Measurements from ENCODE around the gene CBX7. TPM values are rescaled to one million over a fixed set of nuclear protein-coding genes. Genes with fewer than 3 reads are reported as not detected.

Gene CBX7
- total and polyA plus RNA-seq, 4 donors: 2.2 to 21.8 (median 14.9) TPM

DNA sequence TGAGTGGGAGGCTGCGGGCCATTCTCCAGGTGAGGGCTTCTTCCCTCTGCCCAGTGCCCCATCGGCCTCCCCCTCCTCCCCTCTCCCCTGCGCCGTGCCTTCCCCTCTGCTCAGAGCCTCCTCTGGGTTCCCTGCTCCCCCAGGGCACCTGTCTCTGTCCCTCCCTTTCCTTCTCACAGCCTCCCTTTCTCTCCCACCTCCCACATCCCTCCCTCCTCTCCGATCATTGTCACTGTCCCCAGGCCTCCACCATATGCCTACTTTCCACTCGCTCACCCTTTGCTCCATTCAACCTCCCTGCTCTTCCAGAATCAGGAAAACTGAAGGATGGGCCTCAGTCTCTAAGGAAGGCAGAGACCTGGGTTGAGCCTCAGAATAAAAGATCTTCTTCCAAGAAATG is 65.4 kb downstream of the CBX7 start (continued):
- TF ChIP-seq ZBTB33 (IDR thresholded peaks at IDR 0.05): no peak

DNA sequence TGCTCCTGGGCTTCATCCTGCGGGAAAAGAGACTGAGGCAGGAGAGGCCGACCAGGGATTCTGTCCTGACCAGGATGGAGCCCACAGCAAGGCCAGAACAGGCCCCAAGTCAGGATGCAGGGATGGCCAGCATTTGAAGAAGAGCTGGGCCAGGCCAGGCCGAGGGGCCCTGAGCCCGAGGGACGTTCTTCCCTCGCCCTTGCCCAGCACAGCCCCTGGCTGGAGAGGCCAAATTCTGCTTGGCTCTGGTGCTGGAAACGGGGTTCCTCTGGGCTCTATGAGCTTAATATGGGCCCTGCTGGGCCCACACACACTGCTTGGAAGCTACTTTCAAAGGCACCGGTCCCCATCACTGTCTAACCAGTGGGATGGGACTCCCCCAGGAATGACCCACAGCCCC is 67.8 kb downstream of the CBX7 start:
- Histone ChIP-seq H3K27me3 (ENCODE audit: control insufficient read depth in 4 of 4, insufficient read depth in 4 of 4, low read length in 3 of 4) (no peaks in the 10 kb centered on the region), H3K36me3 (ENCODE audit: control insufficient read depth in 4 of 4, insufficient read depth in 3 of 4, low read depth in 1 of 4, low read length in 3 of 4) (no peaks in the 10 kb centered on the region), H3K9ac (ENCODE audit: low read depth in 1 of 2, low read length in 2 of 2) (no peak overlapping the region), H3K4me3 (ENCODE audit: low read depth in 1 of 3, low read length in 3 of 3) (no peak overlapping the region), H3K9me3 (ENCODE audit: control insufficient read depth in 4 of 4, low read length in 3 of 4) (no peaks in the 10 kb centered on the region), H3K27ac (ENCODE audit: low read depth in 1 of 2, low read length in 2 of 2) (no peak overlapping the region), H3K4me1 (ENCODE audit: control insufficient read depth in 4 of 4, insufficient read depth in 4 of 4, low read length in 3 of 4) (no peaks in the 10 kb centered on the region)
- no peak for DNase-seq (ENCODE audit: low spot score)
- 90% methylated on average over 8 of the region's 8 CpGs for WGBS
- TF ChIP-seq ATF3 (IDR thresholded peaks at IDR 0.05): no peak
- TF ChIP-seq HNF4A (conservative IDR thresholded peaks at IDR 0.05): no peak
- TF ChIP-seq, protein P1, sequence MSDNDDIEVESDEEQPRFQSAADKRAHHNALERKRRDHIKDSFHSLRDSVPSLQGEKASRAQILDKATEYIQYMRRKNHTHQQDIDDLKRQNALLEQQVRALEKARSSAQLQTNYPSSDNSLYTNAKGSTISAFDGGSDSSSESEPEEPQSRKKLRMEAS (IDR thresholded peaks at IDR 0.05): no peak
- no peak for TF ChIP-seq SP1 (IDR thresholded peaks at IDR 0.05)
- no peak for TF ChIP-seq REST (IDR thresholded peaks at IDR 0.05)
- no peak for TF ChIP-seq EGR1 (IDR thresholded peaks at IDR 0.05; ENCODE audit: low read depth in 2 of 2)
- TF ChIP-seq FOXA2 (IDR thresholded peaks at IDR 0.05): no peak
- TF ChIP-seq RXRA (IDR thresholded peaks at IDR 0.05): no peak
- TF ChIP-seq CTCF (IDR thresholded peaks at IDR 0.05; ENCODE audit: low read depth, low read length, missing input control): no peak
- no peak for TF ChIP-seq HNF4G (IDR thresholded peaks at IDR 0.05)
- no peak for TF ChIP-seq YY1 (IDR thresholded peaks at IDR 0.05)
- TF ChIP-seq RAD21 (IDR thresholded peaks at IDR 0.05): no peak
- no peak for TF ChIP-seq NR2F2 (IDR thresholded peaks at IDR 0.05)
- no peak for TF ChIP-seq FOXA1 (IDR thresholded peaks at IDR 0.05)
- TF ChIP-seq ZBTB33 (IDR thresholded peaks at IDR 0.05): no peak
